ENCODE measurements around the gene GGT5. TPM values are rescaled to one million over a fixed set of nuclear protein-coding genes. Genes with fewer than 3 reads are reported as not detected.

GGT5 gene, protein sequence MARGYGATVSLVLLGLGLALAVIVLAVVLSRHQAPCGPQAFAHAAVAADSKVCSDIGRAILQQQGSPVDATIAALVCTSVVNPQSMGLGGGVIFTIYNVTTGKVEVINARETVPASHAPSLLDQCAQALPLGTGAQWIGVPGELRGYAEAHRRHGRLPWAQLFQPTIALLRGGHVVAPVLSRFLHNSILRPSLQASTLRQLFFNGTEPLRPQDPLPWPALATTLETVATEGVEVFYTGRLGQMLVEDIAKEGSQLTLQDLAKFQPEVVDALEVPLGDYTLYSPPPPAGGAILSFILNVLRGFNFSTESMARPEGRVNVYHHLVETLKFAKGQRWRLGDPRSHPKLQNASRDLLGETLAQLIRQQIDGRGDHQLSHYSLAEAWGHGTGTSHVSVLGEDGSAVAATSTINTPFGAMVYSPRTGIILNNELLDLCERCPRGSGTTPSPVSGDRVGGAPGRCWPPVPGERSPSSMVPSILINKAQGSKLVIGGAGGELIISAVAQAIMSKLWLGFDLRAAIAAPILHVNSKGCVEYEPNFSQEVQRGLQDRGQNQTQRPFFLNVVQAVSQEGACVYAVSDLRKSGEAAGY
- total RNA-seq: not detected in 2 replicates

DNA sequence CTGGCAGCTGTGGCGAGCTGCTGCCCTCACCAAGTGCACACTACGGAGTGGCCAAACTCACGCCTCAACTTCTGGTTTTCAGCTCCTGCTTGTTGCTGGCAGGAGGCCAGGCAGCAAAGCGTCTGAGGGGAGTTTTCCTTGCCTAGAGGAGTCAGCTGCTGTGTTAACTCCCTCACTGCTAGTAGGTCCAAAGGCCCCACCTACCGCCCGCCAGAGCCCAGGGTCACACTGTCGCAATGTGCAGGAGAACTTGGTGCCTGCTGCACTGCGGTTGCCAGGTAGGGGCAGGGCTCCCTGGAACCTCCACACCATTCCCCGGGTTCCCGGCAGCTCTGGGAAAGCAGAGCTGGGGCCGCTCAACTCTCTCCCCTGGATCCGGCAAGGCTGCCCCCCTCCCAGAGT lies at the start of gene GGT5:
GGT5 (minus strand) TSS at position 53 of the 402 bp plus-strand sequence. CDS start 357 bp downstream, outside the sequence.

DNA sequence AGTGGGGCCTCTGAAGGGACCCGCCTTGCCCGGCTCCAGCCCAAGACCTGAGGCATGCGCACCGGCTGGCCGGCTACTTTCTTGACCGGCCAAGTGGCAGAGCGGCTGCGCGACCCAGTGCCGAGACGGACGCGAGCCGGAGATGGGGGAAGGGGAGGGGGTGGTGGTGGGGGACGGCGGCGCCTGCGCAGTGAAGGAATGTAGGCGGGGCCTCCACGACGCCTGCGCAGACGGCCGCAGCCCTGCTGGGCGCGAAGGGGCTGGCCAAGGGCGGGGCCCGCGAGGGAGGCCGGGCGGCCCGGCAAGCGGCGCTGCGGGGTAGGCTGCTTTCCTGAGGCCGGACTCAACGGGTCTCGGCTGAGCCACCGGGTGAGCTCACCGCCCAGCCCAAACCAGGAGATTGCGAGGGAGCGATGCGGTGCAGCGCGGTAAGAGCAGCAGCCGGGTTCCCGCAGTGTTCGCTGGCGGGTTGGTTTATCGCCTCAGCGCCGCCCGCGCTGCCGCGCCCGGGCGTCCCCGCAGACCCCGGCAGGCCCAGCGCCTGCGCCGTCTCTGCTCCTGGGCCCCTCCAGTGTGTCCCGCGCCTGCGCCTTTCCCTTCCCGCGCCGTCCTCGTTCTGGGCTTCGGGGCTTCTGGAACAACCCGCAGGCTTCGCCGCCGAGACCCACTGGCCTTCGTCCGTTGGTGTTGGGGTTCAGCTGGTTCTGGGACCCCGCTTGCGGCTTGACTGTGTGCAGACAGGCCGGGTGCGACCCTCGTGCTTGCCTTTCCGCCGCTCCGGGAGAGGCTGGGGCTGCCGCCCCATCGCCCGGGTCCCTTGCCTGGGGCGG lies 25.9 kb upstream of the GGT5 start, which contains the start of gene SPECC1L:
SPECC1L (plus strand) TSS at position 276 of the 830 bp plus-strand sequence. CDS start 31,401 bp downstream, outside the sequence.

DNA sequence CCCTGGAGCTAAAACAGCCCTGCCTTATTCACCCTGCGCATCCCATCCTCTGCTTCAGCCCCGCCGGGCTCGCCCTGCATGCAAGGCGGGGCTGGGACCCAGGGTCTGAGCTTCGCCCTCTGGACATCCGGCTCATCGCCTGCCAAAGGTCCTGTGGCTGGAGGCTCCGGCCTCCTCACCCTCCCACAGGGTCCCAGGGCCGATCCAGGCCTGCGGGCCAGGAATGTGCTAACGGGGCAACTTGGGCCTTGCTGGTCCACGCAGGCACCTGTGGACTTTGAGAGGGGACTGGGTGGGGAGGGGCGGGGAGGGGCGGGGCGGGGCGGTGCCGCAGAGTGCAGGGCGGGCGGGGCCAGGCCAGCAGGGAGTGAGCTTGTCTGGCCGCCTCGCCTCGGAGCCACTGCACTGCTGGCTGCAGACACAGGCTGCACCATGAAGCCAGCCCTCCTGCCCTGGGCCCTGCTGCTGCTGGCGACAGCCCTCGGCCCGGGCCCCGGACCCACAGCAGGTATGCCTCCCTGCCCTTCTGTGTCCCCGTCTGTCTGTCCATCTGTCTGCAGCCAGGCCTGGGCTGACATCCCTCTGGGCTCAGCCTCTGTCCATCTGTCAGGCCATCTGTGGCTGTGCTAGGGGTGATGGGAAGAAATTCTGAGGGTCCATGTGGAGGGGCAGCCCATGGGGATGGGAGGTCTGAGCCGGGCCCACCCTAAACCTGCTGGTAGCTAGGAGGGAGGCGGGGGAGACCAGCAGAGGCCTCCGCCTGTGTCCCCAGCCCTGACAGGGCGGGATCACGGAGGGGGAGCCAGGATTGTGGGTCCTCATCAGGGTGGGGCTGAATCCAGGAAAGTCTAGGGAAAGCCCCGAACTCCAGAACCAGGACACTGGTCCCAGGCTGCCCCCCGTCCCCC lies 63.5 kb downstream of the GGT5 start, which contains the start of gene SUSD2:
SUSD2 (plus strand) TSS at position 400 of the 908 bp plus-strand sequence; CDS start at position 433, 33 bp downstream.

Other genes starting within 250 kb of the GGT5 start
- gene GSTT4, start 239.6 kb downstream of the GGT5 start, total RNA-seq: not detected in 2 replicates
- gene CABIN1, start 233.8 kb downstream of the GGT5 start, total RNA-seq: 17.6 and 22.2 TPM in 2 replicates
- 0.24 TPM in 1 of 2 replicates, not detected in the other for gene SUSD2, start 63.6 kb downstream of the GGT5 start, total RNA-seq
- gene SPECC1L, start 25.7 kb upstream of the GGT5 start, total RNA-seq: 20.7 and 24.1 TPM in 2 replicates
- gene ADORA2A, start 182.5 kb upstream of the GGT5 start, total RNA-seq: 0.72 and 1.1 TPM in 2 replicates

Measured in tracheal epithelial cell (primary cell).